H1 (cell line): ENCODE measurements around the gene TMEM116. TPM values are rescaled to one million over a fixed set of nuclear protein-coding genes. Genes with fewer than 3 reads are reported as not detected.

Experiments
- CTCF ChIA-PET: fragments of 300-600 bp; sonication (Branson Sonifier 250); formaldehyde crosslinking; loops from one replicate; lab custom pipeline; 2021; ENCODE audit not compliant: partially characterized antibody; lab: Charles Lee
- POLR2A ChIA-PET: fragments of 300-600 bp; sonication (Branson Sonifier 250); formaldehyde crosslinking; loops from one replicate; lab custom pipeline; 2021; ENCODE audit warnings: inconsistent platforms; ENCODE audit not compliant: partially characterized antibody; lab: Charles Lee
- DNase-seq, 2 experiments: peaks; one replicate each; pipeline versions ENCODE4 v3.0.0 to v3.0.0-alpha.2; 2010 to 2022; ENCODE audit warnings: low spot score in 2 of 2, low read depth in 1 of 2, mixed read lengths in 1 of 2
- FAIRE-seq: peaks from 2 replicates; lab custom pipeline; 2011; peaks lifted over from hg19 to GRCh38; lab: Jason Lieb, UNC
- H2AFZ ChIP-seq: 2 replicates; pipeline ENCODE4 v1.8.1; 2012; ENCODE audit warnings: low read length, inconsistent platforms
- H2AK5ac ChIP-seq: 2 replicates; pipeline ENCODE4 v1.6.1; 2013; ENCODE audit warnings: low read depth, low read length
- H2BK120ac ChIP-seq: replicated peaks from 2 replicates; pipeline ENCODE3; 2013; ENCODE audit warnings: low read depth, low read length, inconsistent platforms
- H2BK12ac ChIP-seq: 2 replicates; pipeline ENCODE4 v1.6.1; 2013; ENCODE audit warnings: low read depth, low read length
- H2BK15ac ChIP-seq: 2 replicates; pipeline ENCODE4 v1.6.1; 2013; ENCODE audit warnings: low read length
- H2BK20ac ChIP-seq: 2 replicates; pipeline ENCODE4 v1.6.1; 2013; ENCODE audit warnings: low read length
- H2BK5ac ChIP-seq: 2 replicates; pipeline ENCODE4 v1.6.1; 2013; ENCODE audit warnings: low read depth, low read length
- H3K14ac ChIP-seq: 2 replicates; pipeline ENCODE4 v1.6.1; 2013; ENCODE audit warnings: inconsistent platforms; ENCODE audit not compliant: insufficient read length
- H3K18ac ChIP-seq: 2 replicates; pipeline ENCODE4 v1.6.1; 2013; ENCODE audit warnings: low read length; ENCODE audit errors: extremely low read depth
- H3K23ac ChIP-seq: 2 replicates; pipeline ENCODE4 v1.6.1; 2013; ENCODE audit warnings: inconsistent platforms; ENCODE audit not compliant: insufficient read length
- H3K23me2 ChIP-seq: 2 replicates; pipeline ENCODE4 v1.6.1; 2013; ENCODE audit warnings: low read depth, low read length
- H3K27ac ChIP-seq: 2 replicates; pipeline ENCODE4 v1.6.1; 2011; ENCODE audit warnings: low read depth, low read length, inconsistent platforms
- H3K27me3 ChIP-seq, 4 experiments: replicated peaks in 1 of 4; 1 replicate in 1 of 4; 2 replicates in 3 of 4; pipeline versions ENCODE4 v1.6.1 to v1.8.1; 2011 to 2013; ENCODE audit warnings: low read length in 3 of 4, mild to moderate bottlenecking in 3 of 4, inconsistent platforms in 2 of 4, mixed read lengths in 2 of 4, moderate library complexity in 1 of 4; ENCODE audit not compliant: control insufficient read depth in 3 of 4, insufficient read depth in 3 of 4; ENCODE audit errors: extremely low read depth in 1 of 4
- H3K36me3 ChIP-seq, 4 experiments: 2 replicates each; pipeline versions ENCODE4 v1.6.1 to v1.8.1; 2011 to 2013; ENCODE audit warnings: mild to moderate bottlenecking in 4 of 4, low read length in 3 of 4, moderate library complexity in 2 of 4, control low read depth in 1 of 4, inconsistent platforms in 1 of 4; ENCODE audit not compliant: insufficient read depth in 4 of 4, control insufficient read depth in 2 of 4
- H3K4ac ChIP-seq: replicated peaks from 2 replicates; pipeline ENCODE3; 2013; ENCODE audit warnings: low read length, low read depth, mixed read lengths, inconsistent platforms; ENCODE audit not compliant: insufficient read length
- H3K4me1 ChIP-seq, 4 experiments: replicated peaks in 1 of 4; 1 replicate in 1 of 4; 2 replicates in 3 of 4; pipeline versions ENCODE4 v1.6.1 to v1.8.1; 2011 to 2013; ENCODE audit warnings: low read length in 3 of 4, inconsistent platforms in 2 of 4, mixed read lengths in 1 of 4; ENCODE audit not compliant: insufficient read depth in 4 of 4, control insufficient read depth in 3 of 4
- H3K4me2 ChIP-seq, 2 experiments: 2 replicates each; pipeline versions ENCODE4 v1.6.1 to v1.8.1; 2011 to 2013; ENCODE audit warnings: low read depth in 2 of 2, low read length in 2 of 2, control low read depth in 1 of 2, inconsistent platforms in 1 of 2, mild to moderate bottlenecking in 1 of 2; ENCODE audit not compliant: insufficient read depth in 1 of 2
- H3K4me3 ChIP-seq, 4 experiments: fragments of 200-600, 300-600 bp in 1 of 4; sonication (generic), shearing (Covaris generic), sonication (Bioruptor Twin) in 1 of 4; 2 replicates each; pipeline versions ENCODE4 v1.5.1 to v1.8.1; 2011 to 2016; ENCODE audit warnings: low read length in 4 of 4, low read depth in 3 of 4, control low read depth in 2 of 4, inconsistent platforms in 2 of 4, mild to moderate bottlenecking in 2 of 4, mixed read lengths in 1 of 4, moderate library complexity in 1 of 4; ENCODE audit not compliant: insufficient read depth in 2 of 4; ENCODE audit errors: extremely low read depth in 1 of 4
- H3K56ac ChIP-seq: replicated peaks from 2 replicates; pipeline ENCODE3; 2013; ENCODE audit warnings: low read depth, mild to moderate bottlenecking, mixed read lengths, low read length, inconsistent platforms; ENCODE audit not compliant: insufficient read length
- H3K79me1 ChIP-seq: 2 replicates; pipeline ENCODE4 v1.6.1; 2013; ENCODE audit warnings: low read depth, low read length, control low read depth
- H3K79me2 ChIP-seq, 2 experiments: 2 replicates each; pipeline versions ENCODE4 v1.6.1 to v1.8.1; 2012 to 2013; ENCODE audit warnings: low read length in 2 of 2, mild to moderate bottlenecking in 2 of 2, inconsistent platforms in 1 of 2; ENCODE audit not compliant: insufficient read depth in 2 of 2, control insufficient read depth in 1 of 2
- H3K9ac ChIP-seq, 4 experiments: replicated peaks in 1 of 4; 1 replicate in 1 of 4; 2 replicates in 3 of 4; pipeline versions ENCODE4 v1.6.1 to v1.8.1; 2011 to 2013; ENCODE audit warnings: low read depth in 3 of 4, low read length in 3 of 4, control low read depth in 2 of 4, mild to moderate bottlenecking in 2 of 4, moderate library complexity in 2 of 4, inconsistent platforms in 1 of 4; ENCODE audit errors: extremely low read depth in 1 of 4
- H3K9me3 ChIP-seq, 2 experiments: 2 replicates each; pipeline versions ENCODE4 v1.6.1 to v1.8.1; 2012 to 2013; ENCODE audit warnings: mild to moderate bottlenecking in 2 of 2, moderate library complexity in 2 of 2, control low read depth in 1 of 2, inconsistent platforms in 1 of 2, low read depth in 1 of 2, low read length in 1 of 2, mixed read lengths in 1 of 2; ENCODE audit not compliant: insufficient read depth in 2 of 2
- H4K20me1 ChIP-seq, 2 experiments: replicated peaks in 1 of 2; 2 replicates each; pipeline versions ENCODE3 to v1.8.1; 2011 to 2013; ENCODE audit warnings: inconsistent platforms in 2 of 2, low read length in 2 of 2, mild to moderate bottlenecking in 1 of 2; ENCODE audit not compliant: insufficient read depth in 2 of 2, control insufficient read depth in 1 of 2
- H4K5ac ChIP-seq: 2 replicates; pipeline ENCODE4 v1.6.1; 2013; ENCODE audit warnings: low read length, low read depth, mixed read lengths, inconsistent platforms; ENCODE audit not compliant: insufficient read length
- H4K8ac ChIP-seq: 2 replicates; pipeline ENCODE4 v1.8.0; 2013; ENCODE audit warnings: mild to moderate bottlenecking, moderate library complexity, low read length, inconsistent platforms; ENCODE audit not compliant: insufficient read depth; ENCODE audit errors: extremely low read depth
- H4K91ac ChIP-seq: replicated peaks from 2 replicates; pipeline ENCODE3; 2013; ENCODE audit warnings: low read length, mixed read lengths, inconsistent platforms; ENCODE audit not compliant: insufficient read length
- BCL11A ChIP-seq, 2 experiments: IDR thresholded peaks; one replicate each; pipeline ENCODE4 v1.6.1; 2011; ENCODE audit warnings: low read depth in 2 of 2, low read length in 2 of 2, mild to moderate bottlenecking in 2 of 2
- EZH2 ChIP-seq: fragments of 200-600 bp; sonication (generic); IDR thresholded peaks from 2 replicates; pipeline ENCODE4 v1.7.1; 2012; ENCODE audit warnings: low read depth, mild to moderate bottlenecking, moderate library complexity, low read length, inconsistent platforms; ENCODE audit not compliant: severe bottlenecking
- NRF1 ChIP-seq: IDR thresholded peaks from 2 replicates; pipeline ENCODE4 v1.6.1; 2011; ENCODE audit warnings: mild to moderate bottlenecking, low read depth, low read length, improper control_type of control experiment
- SIRT6 ChIP-seq: IDR thresholded peaks from one replicate; pipeline ENCODE4 v1.7.1; 2012; ENCODE audit warnings: low read length, inconsistent platforms
- SP2 ChIP-seq: IDR thresholded peaks from 2 replicates; pipeline ENCODE4 v1.6.1; 2012; ENCODE audit warnings: mild to moderate bottlenecking, low read length, inconsistent platforms
- polyA plus RNA-seq, 7 experiments: library from polyadenylated mRNA; depleted of rRNA in 3 of 7; stranded (reverse) in 5 of 7; unstranded in 2 of 7; fragments of >200 nt in 5 of 7; fragments of 200-250 nt in 2 of 7; gene quantifications; 1 replicate in 5 of 7; 2 replicates in 1 of 7; 4 replicates in 1 of 7; pipeline versions ENCODE4 v1.2.1 to v1.2.3, GENCODE V29; 2011 to 2013; ENCODE audit warnings: missing spikeins in 2 of 7, mixed read lengths in 2 of 7
- total RNA-seq: library from RNA; stranded (reverse); fragmentation: NEBNext Ultra II Directional; extraction: Animal tissue kit (Norgen Biotek cat#: 25700); gene quantifications from 2 replicates; pipeline ENCODE4 v1.2.1, GENCODE V29; 2021

The TMEM116 gene
- total and polyA plus RNA-seq, 2 of the 8 experiments (the other 6 are each of a cell fraction or from before 2014, with no cell fraction given): 8.1 to 25.2 TPM

DNA sequence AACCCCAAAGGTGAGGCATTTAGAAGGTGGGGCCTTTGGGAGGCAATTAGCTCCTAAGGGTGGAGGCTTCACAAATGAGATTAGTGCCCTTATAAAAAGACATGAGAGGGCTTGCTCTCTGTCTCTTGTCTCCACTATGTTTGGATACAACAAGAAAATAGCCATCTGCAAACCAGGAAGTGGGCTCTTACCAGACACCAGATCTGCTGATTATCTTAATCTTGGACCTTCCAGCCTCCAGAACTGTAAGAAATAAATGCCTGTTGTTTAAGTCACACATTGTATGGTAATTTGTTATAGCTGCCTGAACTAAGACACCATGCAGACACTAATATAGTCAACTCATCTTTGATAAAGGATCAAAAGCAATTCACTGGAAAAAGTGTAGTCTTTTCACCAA lies 34.4 kb downstream of the TMEM116 start:
- ChIA-PET CTCF (no interaction called here), POLR2A (no interaction called here)
- H3K4me3 ChIP-seq: no peak overlapping the region
- DNase-seq: no peak
- H2BK20ac ChIP-seq: no peak overlapping the region
- no peak overlapping the region for H3K27ac ChIP-seq
- no peaks in the 10 kb centered on the region for H3K79me2 ChIP-seq
- no peak overlapping the region for H2BK15ac ChIP-seq
- H4K91ac ChIP-seq: no peak overlapping the region
- no peaks in the 10 kb centered on the region for H3K23me2 ChIP-seq
- no peak overlapping the region for H2BK120ac ChIP-seq
- H3K9me3 ChIP-seq: no peaks in the 10 kb centered on the region
- H2BK5ac ChIP-seq: no peak overlapping the region
- H3K27me3 ChIP-seq: no peaks in the 10 kb centered on the region
- no peak overlapping the region for H3K14ac ChIP-seq
- H4K5ac ChIP-seq: no peak overlapping the region
- no peaks in the 10 kb centered on the region for H3K36me3 ChIP-seq
- no peak overlapping the region for H3K56ac ChIP-seq
- H4K8ac ChIP-seq: no peak overlapping the region
- no peaks in the 10 kb centered on the region for H3K79me1 ChIP-seq
- no peaks in the 10 kb centered on the region for H3K4me1 ChIP-seq
- H3K4me2 ChIP-seq: no peak overlapping the region
- H2AFZ ChIP-seq: no peak overlapping the region
- H4K20me1 ChIP-seq: no peaks in the 10 kb centered on the region
- H2AK5ac ChIP-seq: no peak overlapping the region
- no peak overlapping the region for H3K4ac ChIP-seq
- TF ChIP-seq BCL11A (IDR thresholded peaks at IDR 0.05; ENCODE audit: low read depth in 2 of 2, low read length in 2 of 2) (no peak), NRF1 (no peak), EZH2 (no peak), SIRT6 (no peak), SP2 (no peak)
- no peak for FAIRE-seq
- H2BK12ac ChIP-seq: no peak overlapping the region
- no peak overlapping the region for H3K9ac ChIP-seq
- H3K18ac ChIP-seq: no peak overlapping the region
- H3K23ac ChIP-seq: no peak overlapping the region
